ENCODE measurements around the gene PLEKHA8. TPM values are rescaled to one million over a fixed set of nuclear protein-coding genes. Genes with fewer than 3 reads are reported as not detected.

The PLEKHA8 gene
- total RNA-seq, 4 donors from 2014 or later = 6.1 to 24.4 (median 11.5) TPM

- DNase-seq = no peak
- H3K9me3 ChIP-seq = no peaks in the 10 kb centered on the region
- TF ChIP-seq CTCF (IDR thresholded peaks at IDR 0.05) = no peak
- H3K27me3 ChIP-seq = no peaks in the 10 kb centered on the region
- H3K36me3 ChIP-seq = no peaks in the 10 kb centered on the region
- H3K4me1 ChIP-seq = no peaks in the 10 kb centered on the region
- no peak overlapping the region for H3K4me3 ChIP-seq
- intact Hi-C loops (cut with DNase I; ENCODE audit: low total_unique reads) = no loop called here
- peak overlapping the region in 1 of 2 donors; percentile 65 for H3K27ac ChIP-seq
Observed at GRCh38 chr7:30163231-30163894, 135.2 kb downstream of the PLEKHA8 start.

GRCh38 chr7:30164567-30164966 lies 136.4 kb downstream of the PLEKHA8 start:
- intact Hi-C loops (cut with DNase I; ENCODE audit: low total_unique reads) = no loop called here
- DNase-seq = no peak
- Histone ChIP-seq H3K4me1 (no peaks in the 10 kb centered on the region), H3K4me3 (no peak overlapping the region), H3K27me3 (no peaks in the 10 kb centered on the region), H3K27ac (no peak overlapping the region), H3K9me3 (no peaks in the 10 kb centered on the region), H3K36me3 (no peaks in the 10 kb centered on the region)
- peak; percentile 45 to 60 (median 48) for TF ChIP-seq CTCF (IDR thresholded peaks at IDR 0.05)
- no peak for TF ChIP-seq POLR2A (IDR thresholded peaks at IDR 0.05)

DNA sequence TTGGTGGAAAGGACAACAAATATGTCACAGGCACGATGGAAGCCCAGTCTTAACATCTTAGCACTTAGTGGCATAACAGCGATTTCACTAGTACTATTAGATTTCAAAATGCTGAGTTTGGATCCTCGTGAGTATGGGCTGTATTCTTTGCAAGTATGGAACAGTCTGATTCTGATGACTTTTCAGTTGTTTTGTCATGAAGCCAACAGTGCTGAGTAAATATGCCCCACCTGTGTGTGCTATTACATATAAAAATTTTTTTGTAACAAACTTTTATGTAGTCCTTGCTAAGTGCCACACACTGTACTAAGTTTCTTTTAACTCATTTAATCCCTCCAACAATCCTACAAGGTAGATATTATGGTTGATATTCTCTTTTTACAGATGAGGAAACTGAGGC lies 137.4 kb downstream of the PLEKHA8 start:
- H3K9me3 ChIP-seq = no peaks in the 10 kb centered on the region
- DNase-seq = no peak
- intact Hi-C loops (cut with DNase I; ENCODE audit: low total_unique reads) = no loop called here
- H3K36me3 ChIP-seq = no peaks in the 10 kb centered on the region
- H3K27me3 ChIP-seq = no peaks in the 10 kb centered on the region
- no peaks in the 10 kb centered on the region for H3K4me1 ChIP-seq
- TF ChIP-seq CTCF (IDR thresholded peaks at IDR 0.05) = no peak
- no peak for TF ChIP-seq POLR2A (IDR thresholded peaks at IDR 0.05)
- no peak overlapping the region for H3K27ac ChIP-seq
- H3K4me3 ChIP-seq = no peak overlapping the region

- intact Hi-C loops (cut with DNase I; ENCODE audit: low total_unique reads) = no loop called here
- H3K27ac ChIP-seq = no peak overlapping the region
- no peak for DNase-seq
- no peaks in the 10 kb centered on the region for H3K36me3 ChIP-seq
- TF ChIP-seq CTCF (IDR thresholded peaks at IDR 0.05) (no peak), POLR2A (IDR thresholded peaks at IDR 0.05) (no peak)
- no peaks in the 10 kb centered on the region for H3K4me1 ChIP-seq
- H3K9me3 ChIP-seq = no peaks in the 10 kb centered on the region
- H3K4me3 ChIP-seq = no peak overlapping the region
- no peaks in the 10 kb centered on the region for H3K27me3 ChIP-seq
Observed at GRCh38 chr7:30166155-30166840, 138.1 kb downstream of the PLEKHA8 start.

- H3K36me3 ChIP-seq = no peaks in the 10 kb centered on the region
- no peak overlapping the region for H3K4me3 ChIP-seq
- intact Hi-C loops (cut with DNase I; ENCODE audit: low total_unique reads) = no loop called here
- H3K27ac ChIP-seq = no peak overlapping the region
- H3K9me3 ChIP-seq = no peaks in the 10 kb centered on the region
- H3K27me3 ChIP-seq = no peaks in the 10 kb centered on the region
- no peaks in the 10 kb centered on the region for H3K4me1 ChIP-seq
- no peak for TF ChIP-seq CTCF (IDR thresholded peaks at IDR 0.05)
- no peak for TF ChIP-seq POLR2A (IDR thresholded peaks at IDR 0.05)
- no peak for DNase-seq
Observed at GRCh38 chr7:30166841-30167235, 138.6 kb downstream of the PLEKHA8 start.
